GM12892 (cell line): Measurements from ENCODE around the gene PITX1.

Source experiments
- DNase-seq: peaks from one replicate; pipeline ENCODE4 v3.0.0; 2011; ENCODE audit not compliant: insufficient read length
- FAIRE-seq: peaks from 2 replicates; lab custom pipeline; 2011; peaks lifted over from hg19 to GRCh38; lab: Jason Lieb, UNC
- POLR2A ChIP-seq: IDR thresholded peaks from 2 replicates; pipeline ENCODE4 v1.6.1; 2011; ENCODE audit warnings: low read depth, low read length, control low read depth
- POLR2AphosphoS5 ChIP-seq: IDR thresholded peaks from 2 replicates; pipeline ENCODE4 v1.6.1; 2011; ENCODE audit warnings: low read depth, low read length, control low read depth
- TAF1 ChIP-seq: IDR thresholded peaks from 2 replicates; pipeline ENCODE4 v1.6.1; 2011; ENCODE audit warnings: low read depth, mild to moderate bottlenecking, control low read depth, low read length, borderline replicate concordance

PITX1 gene

DNA sequence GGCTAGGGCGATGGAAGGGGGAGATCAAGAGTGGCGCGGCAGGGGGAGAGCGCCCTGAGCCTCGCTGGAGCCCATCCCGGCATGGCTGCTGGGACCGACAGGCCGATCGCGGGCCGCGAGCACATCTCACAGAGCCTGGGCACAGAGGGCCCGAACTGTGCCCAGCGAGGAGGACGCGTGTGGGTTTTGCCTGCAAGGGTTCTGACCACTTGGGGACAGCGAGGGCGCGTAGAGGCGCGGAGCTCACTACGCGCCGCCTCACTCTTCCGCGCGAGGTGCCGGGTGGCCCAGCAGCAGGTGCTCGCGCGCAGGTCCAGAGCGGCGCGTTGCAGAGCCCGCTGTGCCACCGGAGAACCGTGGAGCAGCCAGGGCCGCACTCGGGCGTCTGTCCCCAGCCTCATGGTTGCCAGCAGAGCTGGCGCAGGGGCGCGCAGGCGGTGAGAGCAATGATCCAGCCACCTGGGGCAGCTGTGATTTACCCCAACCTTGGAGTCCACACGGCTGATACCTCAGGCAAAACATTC lies 16.3 kb upstream of the PITX1 start:
- DNase-seq: no peak
- TF ChIP-seq POLR2AphosphoS5: no peak
- no peak for TF ChIP-seq POLR2A
- TF ChIP-seq TAF1: no peak
- FAIRE-seq: no peak

DNA sequence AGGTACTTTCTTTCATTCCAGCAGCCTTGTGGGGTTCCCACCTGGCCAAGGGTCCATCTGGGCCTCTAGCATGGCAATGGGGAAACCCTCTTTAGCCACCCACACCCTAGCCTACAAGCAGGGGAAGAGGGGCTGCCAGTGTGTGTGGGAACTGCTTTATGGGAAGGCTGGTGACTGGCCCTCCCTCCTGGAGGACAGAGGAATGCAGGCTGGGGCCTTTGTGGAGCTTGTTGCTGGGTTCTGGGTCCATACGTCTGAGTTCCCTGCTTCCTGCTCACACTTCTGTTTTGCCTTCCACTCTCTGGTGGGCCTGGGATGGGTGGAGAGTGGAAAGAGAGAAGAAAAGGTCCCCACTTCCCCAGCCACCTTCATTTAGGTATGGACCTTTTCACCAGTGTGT lies 14.9 kb upstream of the PITX1 start:
- TF ChIP-seq POLR2A (no peak), POLR2AphosphoS5 (no peak)
- FAIRE-seq (no peak), DNase-seq (no peak)

DNA sequence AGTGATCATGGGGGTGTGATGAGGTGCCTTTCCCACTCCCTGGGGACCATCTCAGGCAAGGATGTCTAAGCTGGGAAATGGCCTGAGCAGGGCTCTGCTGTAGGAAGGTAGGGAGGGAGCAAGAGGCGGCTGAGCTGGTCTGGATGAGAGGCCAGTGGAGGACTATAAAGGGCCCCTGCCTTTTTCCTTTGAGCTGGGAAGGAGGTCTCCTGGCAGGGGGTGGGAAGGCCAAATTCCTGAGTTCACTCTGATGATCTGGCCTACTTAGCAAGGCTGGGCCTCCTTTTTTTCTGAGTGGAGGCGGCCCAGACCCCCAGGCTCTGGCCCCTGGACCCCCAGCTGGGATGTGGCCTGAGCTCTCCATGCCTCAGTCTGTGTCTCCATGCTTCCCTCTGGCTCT lies 14.3 kb upstream of the PITX1 start:
- no peak for DNase-seq
- FAIRE-seq: no peak
- no peak for TF ChIP-seq TAF1
- no peak for TF ChIP-seq POLR2A
- no peak for TF ChIP-seq POLR2AphosphoS5

DNA sequence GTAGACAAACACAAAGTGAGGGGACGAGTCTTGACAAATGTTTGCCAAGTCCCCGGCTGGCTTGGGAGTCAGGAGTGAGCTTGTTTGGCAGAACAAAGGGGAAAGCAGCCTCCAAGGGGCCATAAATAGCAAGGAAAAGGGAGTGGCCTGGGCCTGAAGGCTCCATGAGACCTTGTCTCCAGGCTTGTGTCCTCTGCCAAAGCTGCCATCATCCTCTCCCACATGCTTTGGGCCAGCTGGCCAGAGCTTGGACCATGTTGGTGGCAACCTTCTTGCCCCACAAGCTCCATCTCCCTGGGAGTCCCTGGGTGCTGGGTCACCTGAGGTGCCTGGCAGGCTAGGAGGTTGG lies 13.3 kb upstream of the PITX1 start:
- DNase-seq (no peak), FAIRE-seq (no peak)
- TF ChIP-seq POLR2A: no peak
- no peak for TF ChIP-seq TAF1
- TF ChIP-seq POLR2AphosphoS5: no peak

DNA sequence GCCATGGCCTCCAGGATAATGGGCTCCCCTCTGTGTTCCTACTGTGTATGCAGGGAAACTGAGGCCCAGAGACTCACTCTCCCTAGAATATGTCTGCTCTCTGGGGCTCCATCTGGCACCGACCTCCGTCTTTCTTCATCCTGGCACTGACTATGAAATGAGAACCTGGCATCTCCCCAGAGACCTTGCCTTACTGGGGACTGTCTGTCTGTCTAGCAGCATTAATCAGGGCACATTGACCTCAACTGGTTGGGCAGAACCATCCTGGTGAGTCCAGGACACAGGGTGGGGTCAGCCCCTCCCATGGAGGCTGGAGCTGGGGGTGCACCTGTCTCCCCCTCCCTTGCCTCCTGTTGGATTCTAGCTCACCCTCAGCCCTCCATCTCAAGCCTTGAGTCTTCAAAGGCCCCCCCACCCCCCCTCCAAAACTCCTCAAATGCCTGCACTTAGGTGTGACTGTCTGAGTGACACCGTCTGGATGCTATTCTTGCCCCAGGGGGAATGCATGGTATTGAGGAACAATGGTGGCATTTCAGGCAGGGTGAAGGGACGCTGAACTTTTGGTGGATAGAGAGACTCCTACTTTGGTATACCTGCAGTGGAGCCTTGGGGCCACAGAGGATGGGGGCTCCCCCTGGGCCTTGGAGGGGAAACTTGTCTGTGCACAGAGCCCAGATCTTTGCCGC lies 12.8 kb upstream of the PITX1 start:
- TF ChIP-seq POLR2AphosphoS5 (no peak), TAF1 (no peak), POLR2A (no peak)
- no peak for FAIRE-seq
- DNase-seq: no peak

DNA sequence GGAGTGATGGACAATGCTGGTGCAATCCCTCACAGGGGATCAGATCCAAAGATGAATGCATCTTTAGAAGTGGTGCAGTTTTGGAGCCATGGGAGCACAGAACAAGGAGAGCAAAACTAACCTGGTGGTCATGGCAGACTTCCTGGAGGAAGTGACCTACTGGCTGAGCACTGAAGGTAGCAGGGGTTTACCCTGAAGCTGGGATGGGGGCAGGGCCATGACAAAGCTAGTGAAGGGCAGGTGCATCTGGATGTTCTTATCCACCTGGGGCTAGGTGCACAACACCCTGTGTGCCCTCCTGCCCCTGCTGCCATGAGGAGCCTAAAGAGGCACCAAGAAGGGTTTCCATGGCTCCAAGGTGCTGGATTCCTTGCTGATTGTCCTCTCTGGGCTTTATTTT lies 11.5 kb upstream of the PITX1 start:
- TF ChIP-seq POLR2AphosphoS5 (no peak), POLR2A (no peak)
- FAIRE-seq: no peak

DNA sequence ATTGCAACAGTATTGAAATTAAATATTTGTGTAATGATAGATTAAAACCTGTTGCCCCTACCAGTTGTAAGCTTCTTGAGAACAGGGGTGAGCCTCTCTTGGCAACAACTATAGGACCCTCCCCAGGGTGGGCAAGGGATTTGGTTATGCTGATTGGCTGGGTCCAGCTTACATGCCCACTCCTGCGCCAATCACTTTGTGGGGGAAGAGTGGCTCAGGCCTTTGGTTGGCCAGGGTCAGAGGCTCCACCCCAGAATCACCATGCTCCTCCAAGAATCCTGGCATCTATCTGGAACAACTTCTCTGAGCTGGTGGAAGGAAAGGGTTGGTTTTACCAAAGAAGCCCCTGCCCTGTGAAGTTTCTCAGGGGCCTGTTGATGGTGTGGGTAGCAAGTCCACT lies 8.6 kb upstream of the PITX1 start:
- FAIRE-seq (no peak), DNase-seq (no peak)
- TF ChIP-seq POLR2AphosphoS5 (no peak), TAF1 (no peak), POLR2A (no peak)

More for the DNA sequence above, 11.5 kb upstream of the PITX1 start:
- no peak for DNase-seq

DNA sequence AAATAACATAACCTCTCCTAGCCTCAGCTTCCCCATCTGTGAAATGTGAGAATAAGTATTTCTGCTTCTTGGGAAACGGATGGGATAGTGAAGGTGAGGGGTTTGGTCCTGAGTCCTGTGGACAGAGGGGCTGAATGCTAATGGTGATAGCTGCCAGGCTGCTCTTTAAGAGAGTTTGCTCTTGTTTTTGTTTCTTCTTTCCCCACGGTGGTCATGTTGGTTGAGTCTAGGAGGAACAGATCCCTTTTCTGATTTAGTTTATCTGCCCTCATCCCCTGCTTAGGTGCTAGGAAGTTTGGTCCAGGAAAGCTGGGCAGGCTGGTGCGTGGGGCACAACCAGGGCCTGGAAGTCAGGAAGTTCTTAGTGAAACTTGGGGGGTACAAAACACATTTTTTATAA lies 7.7 kb upstream of the PITX1 start:
- no peak for FAIRE-seq
- no peak for DNase-seq
- TF ChIP-seq POLR2A (no peak), TAF1 (no peak), POLR2AphosphoS5 (no peak)

DNA sequence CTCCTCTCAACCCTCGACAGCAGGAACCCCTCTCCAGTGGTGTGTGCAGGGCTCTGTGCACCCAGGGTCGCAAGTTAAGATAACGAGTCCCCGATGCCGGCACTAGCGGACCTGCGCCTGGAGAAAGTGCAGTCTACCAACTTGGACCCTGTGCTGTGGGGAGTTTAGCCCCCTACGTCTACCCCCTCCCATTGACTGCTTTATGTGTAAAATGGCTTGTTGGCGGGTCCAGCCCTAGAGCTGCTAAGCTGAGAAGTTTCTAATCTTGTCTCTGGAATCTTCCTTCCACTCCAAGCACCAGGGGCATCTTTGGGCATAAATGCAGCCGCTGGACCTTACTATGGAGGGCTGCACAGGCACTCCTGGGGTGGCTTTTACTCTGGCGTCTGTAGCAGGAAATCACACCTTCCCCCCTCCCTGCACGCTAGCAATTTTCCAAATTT lies 7.1 kb upstream of the PITX1 start:
- no peak for FAIRE-seq
- no peak for DNase-seq
- TF ChIP-seq POLR2A (no peak), POLR2AphosphoS5 (no peak), TAF1 (no peak)

DNA sequence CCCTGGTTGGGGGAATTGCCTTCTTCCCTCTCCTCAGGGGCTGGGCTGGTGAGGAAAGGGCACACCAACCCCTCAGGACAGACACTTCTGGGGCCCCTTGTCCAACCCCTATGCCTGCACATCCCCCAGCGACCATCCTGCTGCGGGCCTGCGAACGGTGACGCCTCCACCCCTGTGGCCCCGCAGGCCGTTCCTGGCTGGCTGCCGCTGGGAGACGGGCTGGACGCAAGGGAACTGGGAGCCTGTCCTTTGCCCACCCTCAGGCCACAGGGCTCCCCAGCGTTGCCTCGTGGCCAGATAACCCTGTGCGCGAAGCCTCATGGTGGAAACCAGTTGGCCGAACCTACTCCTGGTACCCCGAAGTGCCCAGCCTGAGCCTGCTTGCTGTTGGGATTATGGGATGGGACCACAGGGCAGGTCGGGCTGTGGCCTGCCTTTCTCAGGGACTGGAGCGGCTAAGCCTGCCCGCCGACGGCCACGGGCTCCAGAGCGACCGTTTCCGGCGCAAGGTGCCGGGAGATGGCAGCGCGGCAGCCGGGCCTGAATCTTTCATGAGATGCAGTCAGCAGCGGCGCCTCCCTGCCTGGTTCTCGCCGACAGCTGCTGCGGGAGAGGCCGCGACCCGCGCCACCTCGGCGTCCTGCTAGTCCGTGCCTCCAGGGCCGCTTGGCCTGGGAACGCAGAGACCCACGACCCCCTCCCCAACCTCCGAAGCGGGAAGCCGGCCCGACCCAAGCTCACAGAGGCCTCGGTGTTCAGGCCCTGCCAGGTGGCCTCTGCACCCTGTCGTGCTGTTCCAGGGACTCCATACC lies 6.5 kb upstream of the PITX1 start:
- no peak for DNase-seq
- TF ChIP-seq POLR2A: no peak
- no peak for TF ChIP-seq POLR2AphosphoS5
- TF ChIP-seq TAF1: no peak
- FAIRE-seq: no peak

DNA sequence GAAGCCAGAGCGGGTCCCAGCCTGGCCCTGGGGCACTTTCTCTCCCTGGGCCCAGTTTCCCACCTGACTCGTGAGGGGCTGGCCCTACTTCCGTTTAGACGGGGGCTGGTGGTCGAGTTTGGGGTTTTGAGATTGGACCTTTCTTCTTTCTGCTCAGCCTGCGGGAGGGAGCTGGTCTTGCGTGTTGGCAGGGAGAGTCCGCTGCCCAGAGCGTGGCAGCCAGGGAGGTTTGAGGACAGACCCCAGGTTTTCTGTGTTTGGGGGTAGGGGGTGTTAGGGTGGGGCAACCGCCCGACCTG lies 6.0 kb upstream of the PITX1 start:
- no peak for FAIRE-seq
- TF ChIP-seq TAF1 (no peak), POLR2AphosphoS5 (no peak), POLR2A (no peak)
- no peak for DNase-seq

DNA sequence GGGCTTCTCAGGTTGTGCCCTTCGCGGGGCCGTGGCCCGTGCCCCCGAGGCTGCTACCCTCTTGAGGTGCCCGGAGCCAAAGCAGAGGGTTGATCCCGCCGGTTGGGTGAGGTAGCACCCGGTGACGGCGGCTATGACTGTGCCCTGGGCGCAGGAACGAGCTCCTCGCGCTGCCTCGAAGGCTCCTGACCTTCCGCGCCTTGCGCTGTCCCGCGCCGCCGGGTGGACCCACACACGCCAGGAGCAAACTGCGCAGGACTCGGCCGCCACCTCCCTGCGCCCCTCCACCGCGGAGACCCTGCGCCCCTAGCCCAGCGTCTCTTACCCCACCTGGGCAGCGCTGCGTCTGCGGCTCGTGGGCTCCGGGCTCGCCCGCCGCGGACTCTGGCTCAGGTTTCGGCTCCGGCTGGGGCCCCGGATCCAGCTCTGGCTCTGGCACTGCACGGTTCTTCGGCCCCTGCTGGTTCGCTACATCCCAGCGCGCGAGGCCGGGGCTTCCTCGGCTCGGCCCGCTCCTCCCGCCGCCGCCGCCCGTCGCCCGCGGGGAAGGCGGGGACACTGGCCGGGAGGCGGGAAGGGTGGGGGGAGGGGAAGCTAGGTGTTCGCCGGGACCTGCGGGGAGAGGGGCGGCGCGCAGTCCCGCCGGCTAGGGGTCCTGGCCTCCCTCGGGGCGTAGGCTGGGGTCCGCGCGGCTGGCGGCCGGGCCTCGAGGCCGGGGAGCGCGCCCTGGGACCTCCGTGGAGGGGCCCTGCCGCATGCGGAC lies 5.4 kb upstream of the PITX1 start:
- TF ChIP-seq POLR2AphosphoS5: no peak
- no peak for TF ChIP-seq TAF1
- no peak for TF ChIP-seq POLR2A
- DNase-seq (no peak), FAIRE-seq (no peak)

DNA sequence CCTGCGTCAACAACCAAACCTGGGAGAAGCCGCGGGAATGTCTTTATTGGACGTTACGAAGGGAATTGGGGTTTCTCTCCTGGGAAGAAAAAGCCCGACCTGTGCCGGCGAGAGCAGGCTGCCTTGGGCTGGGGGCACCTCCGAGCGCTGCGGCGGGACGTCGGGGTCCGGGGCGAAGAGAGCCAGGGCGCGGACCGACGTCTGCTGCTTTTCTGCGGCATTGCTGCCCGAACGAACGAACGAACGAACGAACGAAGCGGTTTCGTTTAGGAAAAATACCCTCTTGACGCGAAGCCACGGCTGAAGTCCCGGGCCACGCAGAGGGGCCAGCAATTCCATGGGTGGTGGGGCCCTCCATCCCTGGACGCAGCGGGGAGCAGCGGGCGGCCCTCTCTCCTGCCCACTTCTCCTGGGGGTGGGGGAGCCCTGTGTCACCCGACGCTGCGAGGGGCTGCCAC lies 4.8 kb upstream of the PITX1 start:
- DNase-seq: no peak
- no peak for TF ChIP-seq POLR2AphosphoS5
- TF ChIP-seq TAF1: no peak
- TF ChIP-seq POLR2A: no peak
- no peak for FAIRE-seq
